Right lobe of liver (tissue), 6 donors: Measurements from ENCODE around the gene PKP3. TPM values are rescaled to one million over a fixed set of nuclear protein-coding genes. Genes with fewer than 3 reads are reported as not detected.

Experiments
- ATAC-seq, 4 donors: fragments of 200-7000 bp; cut with Tn5 transposase; one replicate each; pipeline ENCODE4 v1.9.1; 2020; ENCODE audit warnings: mild to moderate bottlenecking in 4 of 4, moderate library complexity in 4 of 4
- DNase-seq, 3 donors: peaks; one replicate each; pipeline ENCODE4 v3.0.0-alpha.2; 2020
- H3K27ac ChIP-seq, 3 donors: fragments of 200-600 bp; one replicate each; pipeline ENCODE4 v1.8.0; 2022
- H3K27me3 ChIP-seq, 2 donors: fragments of 200-600 bp; one replicate each; pipeline ENCODE4 v1.8.0; 2022
- H3K36me3 ChIP-seq, 4 donors: fragments of 200-600 bp; sonication (generic) in 1 of 4; one replicate each; pipeline versions ENCODE4 v1.5.1 to v1.8.0; 2017 to 2022; ENCODE audit warnings: control low read depth in 1 of 4
- H3K4me1 ChIP-seq, 4 donors: fragments of 200-600 bp; sonication (generic) in 1 of 4; one replicate each; pipeline versions ENCODE4 v1.5.1 to v1.8.0; 2017 to 2022; ENCODE audit warnings: control low read depth in 1 of 4
- H3K4me3 ChIP-seq, 3 donors: fragments of 200-600 bp; one replicate each; pipeline ENCODE4 v1.8.0; 2022
- H3K9me3 ChIP-seq, 4 donors: fragments of 200-600 bp; sonication (generic) in 1 of 4; one replicate each; pipeline versions ENCODE4 v1.5.1 to v1.8.0; 2017 to 2022; ENCODE audit warnings: control low read depth in 1 of 4
- CTCF ChIP-seq, 4 donors: fragments of 200-600 bp in 3 of 4; fragments of 450-650 bp in 1 of 4; IDR thresholded peaks; one replicate each; pipeline versions ENCODE4 v1.5.1 to v1.8.0; 2016 to 2022; ENCODE audit warnings: antibody characterized with exemption in 4 of 4, mild to moderate bottlenecking in 2 of 4
- POLR2A ChIP-seq: fragments of 450-650 bp; IDR thresholded peaks from one replicate; pipeline ENCODE4 v1.6.1; 2017; ENCODE audit warnings: antibody characterized with exemption, mild to moderate bottlenecking
- WGBS: methylation state at CpG from one replicate; pipeline ENCODE4 v1.1.6; 2018; ENCODE audit warnings: low coverage, low lambda C conversion rate; ENCODE audit not compliant: insufficient coverage; ENCODE audit errors: missing lambda C conversion rate; 5-methylcytosine and 5-hydroxymethylcytosine counted together
- intact Hi-C, 2 donors: fragments of 100-400 bp; cut with DNase I; formaldehyde crosslinking; loops; one replicate each; pipeline versions ENCODE4 v1.11.2 to v1.14.1; 2022
- total RNA-seq, 6 experiments: library from RNA; depleted of rRNA in 2 of 6; stranded (reverse); fragments of >200 nt in 2 of 6; fragmentation: NEBNext Ultra II Directional in 3 of 6; extraction: Animal tissue kit (Norgen Biotek cat#: 25700) in 3 of 6; gene quantifications; one replicate each; pipeline versions ENCODE4 v1.1.0 to v1.2.4, GENCODE V29; 2016 to 2023
- donor health status: DM: no; HTN: yes; CAD: no.
- donor health status: DM: no; HTN: no; CAD: no.
- donor health status: DM: no; HTN: no; CAD: no.
- donor health status: DM: no; HTN: yes; CAD: no.
- donor health status: DM: no; HTN: yes; CAD: no.

PKP3 gene
- total RNA-seq, 6 experiments from 2014 or later = 0.43 to 1.5 (median 0.47) TPM; not detected in 3

- H3K27ac ChIP-seq = no peak overlapping the region
- no peak for TF ChIP-seq CTCF (IDR thresholded peaks at IDR 0.05)
- no peak for TF ChIP-seq POLR2A
- intact Hi-C loops = no loop called here
- H3K9me3 ChIP-seq = no peaks in the 10 kb centered on the region
- no peak overlapping the region for H3K4me3 ChIP-seq
- WGBS = 75% methylated on average over 2 of the region's 19 CpGs
- no peaks in the 10 kb centered on the region for H3K36me3 ChIP-seq
- peaks cover 0 to 10% of the 10 kb centered on the region in 2 donors for H3K27me3 ChIP-seq
- DNase-seq (peak in 1 of 3 donors; percentile 38), ATAC-seq (peak in 2 of 4 donors; percentile 27 to 34)
- H3K4me1 ChIP-seq = no peaks in the 10 kb centered on the region
Observed at GRCh38 chr11:371716-372590, 22.1 kb upstream of the PKP3 start.

GRCh38 chr11:372809-373715, 20.9 kb upstream of the PKP3 start:
- no peak for TF ChIP-seq POLR2A
- no peak for TF ChIP-seq CTCF (IDR thresholded peaks at IDR 0.05)
- Histone ChIP-seq H3K36me3 (no peaks in the 10 kb centered on the region), H3K4me1 (no peaks in the 10 kb centered on the region), H3K27me3 (peaks cover 0 to 4% of the 10 kb centered on the region in 2 donors), H3K9me3 (no peaks in the 10 kb centered on the region), H3K4me3 (no peak overlapping the region), H3K27ac (no peak overlapping the region)
- ATAC-seq (no peak), DNase-seq (peak in 1 of 3 donors; percentile 29)
- intact Hi-C loops = no loop called here
- 77% methylated on average over 10 of the region's 41 CpGs for WGBS

- Histone ChIP-seq H3K36me3 (no peaks in the 10 kb centered on the region), H3K27ac (no peak overlapping the region), H3K27me3 (peaks cover 0 to 4% of the 10 kb centered on the region in 2 donors), H3K9me3 (no peaks in the 10 kb centered on the region), H3K4me1 (no peaks in the 10 kb centered on the region), H3K4me3 (no peak overlapping the region)
- no peak for DNase-seq
- intact Hi-C loops = no loop called here
- 81% methylated on average over 10 of the region's 23 CpGs for WGBS
- no peak for ATAC-seq
- TF ChIP-seq CTCF (IDR thresholded peaks at IDR 0.05) (no peak), POLR2A (no peak)
Observed at GRCh38 chr11:373716-374551, 20.1 kb upstream of the PKP3 start.
